H9 (cell line): ENCODE data around the gene NAB2. TPM values are rescaled to one million over a fixed set of nuclear protein-coding genes. Genes with fewer than 3 reads are reported as not detected.
A peak's percentile ranks its signal among the peaks of the same experiment; 100 is the strongest.

ENCODE experiments used
- DNase-seq: peaks from one replicate; pipeline ENCODE4 v3.0.0-alpha.2; 2017
- H2AFZ ChIP-seq: one replicate; pipeline ENCODE4 v1.6.1; 2013; ENCODE audit warnings: mild to moderate bottlenecking, low read length, control low read depth, moderate library complexity
- H2AK5ac ChIP-seq: 2 replicates; pipeline ENCODE4 v1.6.1; 2013; ENCODE audit warnings: low read length, control low read depth, mixed read lengths; ENCODE audit not compliant: insufficient read length
- H2BK120ac ChIP-seq: one replicate; pipeline ENCODE4 v1.6.1; 2013; ENCODE audit warnings: low read depth, mild to moderate bottlenecking, low read length, control low read depth, inconsistent platforms; ENCODE audit not compliant: poor library complexity, severe bottlenecking
- H2BK12ac ChIP-seq: 2 replicates; pipeline ENCODE4 v1.6.1; 2013; ENCODE audit warnings: low read length, control low read depth, mixed read lengths, low read depth; ENCODE audit not compliant: insufficient read length
- H2BK15ac ChIP-seq: 2 replicates; pipeline ENCODE4 v1.6.1; 2013; ENCODE audit warnings: low read depth, low read length, control low read depth
- H2BK20ac ChIP-seq: one replicate; pipeline ENCODE4 v1.6.1; 2013; ENCODE audit warnings: low read depth, mild to moderate bottlenecking, low read length, control low read depth, inconsistent platforms; ENCODE audit not compliant: poor library complexity, severe bottlenecking
- H2BK5ac ChIP-seq: 2 replicates; pipeline ENCODE4 v1.6.1; 2013; ENCODE audit warnings: low read length, control low read depth, mixed read lengths; ENCODE audit not compliant: insufficient read length
- H3K14ac ChIP-seq: 2 replicates; pipeline ENCODE4 v1.6.1; 2013; ENCODE audit warnings: low read length, control low read depth; ENCODE audit not compliant: insufficient read depth
- H3K18ac ChIP-seq: 2 replicates; pipeline ENCODE4 v1.6.1; 2013; ENCODE audit warnings: low read depth, mild to moderate bottlenecking, mixed read lengths, low read length, control low read depth; ENCODE audit not compliant: insufficient read length
- H3K23ac ChIP-seq: 2 replicates; pipeline ENCODE4 v1.6.1; 2013; ENCODE audit warnings: low read length, control low read depth, mixed read lengths, low read depth; ENCODE audit not compliant: insufficient read length
- H3K23me2 ChIP-seq: 2 replicates; pipeline ENCODE4 v1.6.1; 2013; ENCODE audit warnings: low read depth, mild to moderate bottlenecking, mixed read lengths, low read length, control low read depth; ENCODE audit not compliant: insufficient read length, poor library complexity, severe bottlenecking
- H3K27ac ChIP-seq: 2 replicates; pipeline ENCODE4 v1.5.1; 2013; ENCODE audit warnings: low read length, control low read depth, mixed read lengths, low read depth; ENCODE audit not compliant: insufficient read length
- H3K27me3 ChIP-seq: 2 replicates; pipeline ENCODE4 v1.6.1; 2013; ENCODE audit warnings: low read length, control low read depth, inconsistent platforms; ENCODE audit not compliant: insufficient read depth
- H3K4ac ChIP-seq: 2 replicates; pipeline ENCODE4 v1.6.1; 2013; ENCODE audit warnings: low read depth, mild to moderate bottlenecking, control low read depth, inconsistent platforms, low read length, moderate library complexity
- H3K4me1 ChIP-seq: 2 replicates; pipeline ENCODE4 v1.6.1; 2013; ENCODE audit warnings: low read length, control low read depth, inconsistent platforms; ENCODE audit not compliant: insufficient read depth
- H3K4me2 ChIP-seq: 2 replicates; pipeline ENCODE4 v1.6.1; 2013; ENCODE audit warnings: low read length, control low read depth, mixed read lengths; ENCODE audit not compliant: insufficient read length, insufficient read depth
- H3K56ac ChIP-seq: 2 replicates; pipeline ENCODE4 v1.6.1; 2013; ENCODE audit warnings: low read depth, mild to moderate bottlenecking, mixed read lengths, low read length, control low read depth; ENCODE audit not compliant: insufficient read length
- H3K79me1 ChIP-seq: 2 replicates; pipeline ENCODE4 v1.6.1; 2013; ENCODE audit warnings: low read depth, mild to moderate bottlenecking, moderate library complexity, low read length, control low read depth, inconsistent platforms; ENCODE audit not compliant: insufficient read depth, poor library complexity, severe bottlenecking
- H3K79me2 ChIP-seq: 2 replicates; pipeline ENCODE4 v1.6.1; 2013; ENCODE audit warnings: low read length, control low read depth, inconsistent platforms; ENCODE audit not compliant: insufficient read depth
- H3K9ac ChIP-seq: 2 replicates; pipeline ENCODE4 v1.6.1; 2013; ENCODE audit warnings: low read length, control low read depth, mixed read lengths; ENCODE audit not compliant: insufficient read length; ENCODE audit errors: extremely low read depth
- H3K9me3 ChIP-seq: one replicate; pipeline ENCODE4 v1.6.1; 2013; ENCODE audit warnings: low read depth, low read length, inconsistent platforms; ENCODE audit not compliant: control insufficient read depth
- H3T11ph ChIP-seq: one replicate; pipeline ENCODE4 v1.6.1; 2013; ENCODE audit warnings: mild to moderate bottlenecking, low read length, control low read depth, inconsistent platforms
- H4K20me1 ChIP-seq: one replicate; pipeline ENCODE4 v1.6.1; 2013; ENCODE audit not compliant: control insufficient read depth, insufficient read length, insufficient read depth
- H4K5ac ChIP-seq: 2 replicates; pipeline ENCODE4 v1.6.1; 2013; ENCODE audit warnings: low read depth, mild to moderate bottlenecking, mixed read lengths, low read length, control low read depth; ENCODE audit not compliant: insufficient read length
- H4K8ac ChIP-seq: replicated peaks from 2 replicates; pipeline ENCODE4 v1.6.1; 2013; ENCODE audit warnings: low read length, control low read depth, mixed read lengths, low read depth; ENCODE audit not compliant: insufficient read length
- H4K91ac ChIP-seq: 2 replicates; pipeline ENCODE4 v1.6.1; 2013; ENCODE audit warnings: low read depth, mild to moderate bottlenecking, moderate library complexity, mixed read lengths, low read length, control low read depth; ENCODE audit not compliant: insufficient read length
- H3K27ac Mint-ChIP-seq, 3 experiments: 2 replicates in 2 of 3; 3 replicates in 1 of 3; pipeline ENCODE4 v1.8.0; 2020 to 2021; ENCODE audit warnings: mixed read lengths in 3 of 3, mild to moderate bottlenecking in 1 of 3, moderate library complexity in 1 of 3
- H3K27me3 Mint-ChIP-seq: 2 replicates; pipeline ENCODE4 v1.8.0; 2021; ENCODE audit warnings: low read depth, mild to moderate bottlenecking, moderate library complexity, mixed read lengths
- H3K36me3 Mint-ChIP-seq, 3 experiments: 2 replicates in 2 of 3; 3 replicates in 1 of 3; pipeline ENCODE4 v1.8.0; 2020 to 2021; ENCODE audit warnings: low read depth in 3 of 3, mixed read lengths in 3 of 3; ENCODE audit not compliant: insufficient read depth in 1 of 3
- H3K4me1 Mint-ChIP-seq, 2 experiments: 2 replicates each; pipeline ENCODE4 v1.8.0; 2020; ENCODE audit warnings: mixed read lengths in 2 of 2
- H3K4me3 Mint-ChIP-seq, 2 experiments: 2 replicates in 1 of 2; 3 replicates in 1 of 2; pipeline ENCODE4 v1.8.0; 2020 to 2021; ENCODE audit warnings: mild to moderate bottlenecking in 2 of 2, mixed read lengths in 2 of 2, moderate library complexity in 1 of 2
- H3K9me3 Mint-ChIP-seq, 2 experiments: 2 replicates in 1 of 2; 3 replicates in 1 of 2; pipeline ENCODE4 v1.8.0; 2020; ENCODE audit warnings: mild to moderate bottlenecking in 2 of 2, mixed read lengths in 2 of 2, moderate library complexity in 1 of 2
- WGBS: extraction: QIAGEN DNeasy Blood & Tissue Kit; methylation state at CpG from one replicate; pipeline ENCODE4 v1.1.7; 2013; ENCODE audit warnings: missing lambda C conversion rate, low lambda C conversion rate, mixed read lengths; ENCODE audit not compliant: insufficient read length; ENCODE audit errors: extremely low coverage; 5-methylcytosine and 5-hydroxymethylcytosine counted together
- total RNA-seq: library from RNA; stranded (reverse); gene quantifications from 2 replicates; pipeline ENCODE4 v1.2.1, GENCODE V29; 2021
- TF ChIP-seq, protein P1 (sequence below): fragments of 200-600 bp; sonication (generic); conservative IDR thresholded peaks from 3 replicates; pipeline ENCODE4 v1.8.0; 2021; ENCODE audit warnings: antibody characterized with exemption, mild to moderate bottlenecking

Gene NAB2
- total RNA-seq, 1 experiment from 2014 or later = 67.8 TPM

GRCh38 chr12:57142727-57143126, 53.8 kb downstream of the NAB2 start:
- no peak overlapping the region for H3K27ac ChIP-seq
- no peak overlapping the region for H3K4ac ChIP-seq
- H3K18ac ChIP-seq = no peak overlapping the region
- H3K79me1 ChIP-seq = no peaks in the 10 kb centered on the region
- H3K27ac Mint-ChIP-seq = peak overlapping the region in 1 of 3 experiments; percentile 75; a peak in 1 of 7 replicates
- no peaks in the 10 kb centered on the region for H3K27me3 ChIP-seq
- no peak overlapping the region for H4K5ac ChIP-seq
- H3K4me1 Mint-ChIP-seq = peaks cover 12 to 28% of the 10 kb centered on the region in 2 experiments
- no peak overlapping the region for H3K14ac ChIP-seq
- TF ChIP-seq, protein P1, sequence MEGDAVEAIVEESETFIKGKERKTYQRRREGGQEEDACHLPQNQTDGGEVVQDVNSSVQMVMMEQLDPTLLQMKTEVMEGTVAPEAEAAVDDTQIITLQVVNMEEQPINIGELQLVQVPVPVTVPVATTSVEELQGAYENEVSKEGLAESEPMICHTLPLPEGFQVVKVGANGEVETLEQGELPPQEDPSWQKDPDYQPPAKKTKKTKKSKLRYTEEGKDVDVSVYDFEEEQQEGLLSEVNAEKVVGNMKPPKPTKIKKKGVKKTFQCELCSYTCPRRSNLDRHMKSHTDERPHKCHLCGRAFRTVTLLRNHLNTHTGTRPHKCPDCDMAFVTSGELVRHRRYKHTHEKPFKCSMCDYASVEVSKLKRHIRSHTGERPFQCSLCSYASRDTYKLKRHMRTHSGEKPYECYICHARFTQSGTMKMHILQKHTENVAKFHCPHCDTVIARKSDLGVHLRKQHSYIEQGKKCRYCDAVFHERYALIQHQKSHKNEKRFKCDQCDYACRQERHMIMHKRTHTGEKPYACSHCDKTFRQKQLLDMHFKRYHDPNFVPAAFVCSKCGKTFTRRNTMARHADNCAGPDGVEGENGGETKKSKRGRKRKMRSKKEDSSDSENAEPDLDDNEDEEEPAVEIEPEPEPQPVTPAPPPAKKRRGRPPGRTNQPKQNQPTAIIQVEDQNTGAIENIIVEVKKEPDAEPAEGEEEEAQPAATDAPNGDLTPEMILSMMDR = no peak
- no peak overlapping the region for H2BK120ac ChIP-seq
- no peak overlapping the region for H3K23ac ChIP-seq
- no peaks in the 10 kb centered on the region for H3K9me3 Mint-ChIP-seq
- H2BK15ac ChIP-seq = no peak overlapping the region
- DNase-seq = no peak
- H2BK12ac ChIP-seq = no peak overlapping the region
- no peaks in the 10 kb centered on the region for H3K9me3 ChIP-seq
- peaks cover 36 to 96% (median 94%) of the 10 kb centered on the region in 3 experiments; a peak in 6 of 7 replicates for H3K36me3 Mint-ChIP-seq
- H2BK5ac ChIP-seq = no peak overlapping the region
- H3K4me1 ChIP-seq = no peaks in the 10 kb centered on the region
- no peaks in the 10 kb centered on the region for H3K27me3 Mint-ChIP-seq
- no peak overlapping the region for H2AFZ ChIP-seq
- no CpG with 5 or more reads among the region's 7 CpGs for WGBS
- H3K79me2 ChIP-seq = no peaks in the 10 kb centered on the region
- H4K91ac ChIP-seq = no peak overlapping the region
- H3K56ac ChIP-seq = no peak overlapping the region
- H3T11ph ChIP-seq = no peak overlapping the region
- H3K9ac ChIP-seq = no peak overlapping the region
- H2BK20ac ChIP-seq = no peak overlapping the region
- H2AK5ac ChIP-seq = no peak overlapping the region
- no peak overlapping the region for H3K4me2 ChIP-seq
- no peak overlapping the region for H4K8ac ChIP-seq
- H4K20me1 ChIP-seq = no peaks in the 10 kb centered on the region
- no peak overlapping the region for H3K4me3 Mint-ChIP-seq
- H3K23me2 ChIP-seq = no peaks in the 10 kb centered on the region
